Heart left ventricle (tissue), 13 donors: Measurements from ENCODE around the gene UBE2E2.

Experiments
- POLR2A ChIP-seq, 2 donors: fragments of 450-650 bp; IDR thresholded peaks; one replicate each; pipeline ENCODE4 v1.6.1; 2017; ENCODE audit warnings: antibody characterized with exemption in 2 of 2, mild to moderate bottlenecking in 2 of 2, moderate library complexity in 2 of 2
- TF ChIP-seq, protein P1 (sequence below), 12 donors: fragments of 200-600 bp; sonication (generic) in 4 of 12; IDR thresholded peaks; one replicate each; pipeline versions ENCODE4 v1.5.0 to v1.8.0; 2018 to 2022; ENCODE audit warnings: antibody characterized with exemption in 12 of 12, mild to moderate bottlenecking in 5 of 12
- donor health status: ischemic (EF 13 %, LVEDD 7.1; RV severe dilation, severe dysfunction).
- donor health status: DM: no; HTN: yes; CAD: no.
- donor health status: DM: no; HTN: no; CAD: no.
- donor health status: ischemic (EF 25% LVEDD 6.9; RV normal size, moderate dysfunction).
- donor health status: ischemic (EF 25% LVEDD 5.7; RV mildly dilated, moderate dysfunction).
- donor health status: ischemic (EF 35%, LVEDD 5.7; RV mildly dilated, moderate dysfunction).
- donor health status: nonischemic (EF 11% LVEDD 7.7; RV severe dilation, severe dysfunction).
- donor health status: DM: yes; HTN: yes; CAD: no.
- donor health status: PGD.
- donor health status: ischemic (EF 29% LVEDD 5.4; RV normal size, mild dysfunction).
- donor health status: nonischemic (EF 23%, LVEDD 6.1; RV moderate dilation, normal function).

DNA sequence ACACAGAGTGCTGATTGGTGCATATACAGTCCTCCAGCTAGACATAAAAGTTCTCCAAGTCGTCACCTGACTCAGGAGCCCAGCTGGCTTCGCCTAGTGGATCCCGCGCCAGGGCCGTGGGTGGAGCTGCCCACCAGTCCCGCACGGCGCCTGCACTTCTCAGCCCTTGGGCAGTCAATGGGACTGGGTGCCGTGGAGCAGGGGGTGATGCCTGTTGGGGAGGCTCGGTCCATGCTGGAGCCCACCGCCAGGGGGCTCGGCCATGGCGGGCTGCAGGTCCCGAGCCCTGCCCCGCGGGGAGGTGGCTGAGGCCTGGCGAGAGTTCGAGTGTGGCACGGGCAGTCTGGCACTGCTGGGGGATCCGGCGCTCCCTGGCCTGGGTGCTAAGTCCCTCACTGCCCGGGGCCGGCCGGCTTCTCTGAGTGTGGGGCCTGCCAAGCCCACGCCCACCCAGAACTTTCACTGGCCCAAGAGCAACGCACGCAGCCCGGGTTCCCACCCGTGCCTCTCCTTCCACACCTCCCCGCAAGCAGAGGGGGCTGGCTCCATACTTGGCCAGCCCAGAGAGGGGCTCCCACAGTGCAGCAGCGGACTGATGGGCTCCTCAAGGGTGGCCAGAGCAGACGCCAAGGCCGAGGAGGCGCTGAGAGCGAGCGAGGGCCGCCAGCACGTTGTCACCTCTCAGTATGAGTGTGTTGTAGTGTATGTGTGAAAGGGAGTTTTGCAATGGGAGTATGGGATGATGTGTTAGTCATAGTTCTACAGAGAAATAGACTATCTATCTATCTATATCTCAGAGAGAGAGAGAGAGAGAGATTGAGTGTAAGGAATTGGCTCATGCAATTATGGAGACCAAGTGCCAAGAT, 69.0 kb downstream of the UBE2E2 start:
- TF ChIP-seq, protein P1, sequence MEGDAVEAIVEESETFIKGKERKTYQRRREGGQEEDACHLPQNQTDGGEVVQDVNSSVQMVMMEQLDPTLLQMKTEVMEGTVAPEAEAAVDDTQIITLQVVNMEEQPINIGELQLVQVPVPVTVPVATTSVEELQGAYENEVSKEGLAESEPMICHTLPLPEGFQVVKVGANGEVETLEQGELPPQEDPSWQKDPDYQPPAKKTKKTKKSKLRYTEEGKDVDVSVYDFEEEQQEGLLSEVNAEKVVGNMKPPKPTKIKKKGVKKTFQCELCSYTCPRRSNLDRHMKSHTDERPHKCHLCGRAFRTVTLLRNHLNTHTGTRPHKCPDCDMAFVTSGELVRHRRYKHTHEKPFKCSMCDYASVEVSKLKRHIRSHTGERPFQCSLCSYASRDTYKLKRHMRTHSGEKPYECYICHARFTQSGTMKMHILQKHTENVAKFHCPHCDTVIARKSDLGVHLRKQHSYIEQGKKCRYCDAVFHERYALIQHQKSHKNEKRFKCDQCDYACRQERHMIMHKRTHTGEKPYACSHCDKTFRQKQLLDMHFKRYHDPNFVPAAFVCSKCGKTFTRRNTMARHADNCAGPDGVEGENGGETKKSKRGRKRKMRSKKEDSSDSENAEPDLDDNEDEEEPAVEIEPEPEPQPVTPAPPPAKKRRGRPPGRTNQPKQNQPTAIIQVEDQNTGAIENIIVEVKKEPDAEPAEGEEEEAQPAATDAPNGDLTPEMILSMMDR (IDR thresholded peaks at IDR 0.05): no peak
- no peak for TF ChIP-seq POLR2A (IDR thresholded peaks at IDR 0.05)
